Nephron (organoid): ENCODE measurements around the gene TESK2.
A peak's percentile ranks its signal among the peaks of the same experiment; 100 is the strongest.

Experiments used
- H3K27ac Mint-ChIP-seq, 3 experiments: 2 replicates each; pipeline ENCODE4 v1.8.0; 2020; ENCODE audit warnings: mixed read lengths in 3 of 3, mild to moderate bottlenecking in 2 of 3, moderate library complexity in 1 of 3
- H3K27me3 Mint-ChIP-seq: 2 replicates; pipeline ENCODE4 v1.8.0; 2021; ENCODE audit warnings: low read depth, mild to moderate bottlenecking, moderate library complexity, mixed read lengths
- H3K36me3 Mint-ChIP-seq: 2 replicates; pipeline ENCODE4 v1.8.0; 2020; ENCODE audit warnings: low read depth, mixed read lengths
- H3K4me1 Mint-ChIP-seq: 2 replicates; pipeline ENCODE4 v1.8.0; 2020; ENCODE audit warnings: mixed read lengths
- H3K4me3 Mint-ChIP-seq, 3 experiments: 2 replicates each; pipeline ENCODE4 v1.8.0; 2020; ENCODE audit warnings: mild to moderate bottlenecking in 3 of 3, mixed read lengths in 3 of 3, moderate library complexity in 2 of 3
- H3K9me3 Mint-ChIP-seq: 2 replicates; pipeline ENCODE4 v1.8.0; 2020; ENCODE audit warnings: mixed read lengths
- TF ChIP-seq, protein P1 (sequence below), 3 experiments: fragments of 200-600 bp; sonication (generic); IDR thresholded peaks; one replicate each; pipeline ENCODE4 v1.5.0; 2021; ENCODE audit warnings: antibody characterized with exemption in 3 of 3; ENCODE audit not compliant: unreplicated experiment in 3 of 3

The TESK2 gene

GRCh38 chr1:45348966-45349677 is 141.8 kb downstream of the TESK2 start:
- Mint-ChIP-seq H3K4me1 (peaks cover 13% of the 10 kb centered on the region), H3K36me3 (peaks cover 15% of the 10 kb centered on the region), H3K9me3 (no peaks in the 10 kb centered on the region), H3K27me3 (peaks cover 4% of the 10 kb centered on the region), H3K27ac (peak overlapping the region in 1 of 3 experiments; percentile 5), H3K4me3 (no peak overlapping the region)
- TF ChIP-seq, protein P1, sequence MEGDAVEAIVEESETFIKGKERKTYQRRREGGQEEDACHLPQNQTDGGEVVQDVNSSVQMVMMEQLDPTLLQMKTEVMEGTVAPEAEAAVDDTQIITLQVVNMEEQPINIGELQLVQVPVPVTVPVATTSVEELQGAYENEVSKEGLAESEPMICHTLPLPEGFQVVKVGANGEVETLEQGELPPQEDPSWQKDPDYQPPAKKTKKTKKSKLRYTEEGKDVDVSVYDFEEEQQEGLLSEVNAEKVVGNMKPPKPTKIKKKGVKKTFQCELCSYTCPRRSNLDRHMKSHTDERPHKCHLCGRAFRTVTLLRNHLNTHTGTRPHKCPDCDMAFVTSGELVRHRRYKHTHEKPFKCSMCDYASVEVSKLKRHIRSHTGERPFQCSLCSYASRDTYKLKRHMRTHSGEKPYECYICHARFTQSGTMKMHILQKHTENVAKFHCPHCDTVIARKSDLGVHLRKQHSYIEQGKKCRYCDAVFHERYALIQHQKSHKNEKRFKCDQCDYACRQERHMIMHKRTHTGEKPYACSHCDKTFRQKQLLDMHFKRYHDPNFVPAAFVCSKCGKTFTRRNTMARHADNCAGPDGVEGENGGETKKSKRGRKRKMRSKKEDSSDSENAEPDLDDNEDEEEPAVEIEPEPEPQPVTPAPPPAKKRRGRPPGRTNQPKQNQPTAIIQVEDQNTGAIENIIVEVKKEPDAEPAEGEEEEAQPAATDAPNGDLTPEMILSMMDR (IDR thresholded peaks at IDR 0.05; ENCODE audit: unreplicated experiment in 3 of 3) = no peak

DNA sequence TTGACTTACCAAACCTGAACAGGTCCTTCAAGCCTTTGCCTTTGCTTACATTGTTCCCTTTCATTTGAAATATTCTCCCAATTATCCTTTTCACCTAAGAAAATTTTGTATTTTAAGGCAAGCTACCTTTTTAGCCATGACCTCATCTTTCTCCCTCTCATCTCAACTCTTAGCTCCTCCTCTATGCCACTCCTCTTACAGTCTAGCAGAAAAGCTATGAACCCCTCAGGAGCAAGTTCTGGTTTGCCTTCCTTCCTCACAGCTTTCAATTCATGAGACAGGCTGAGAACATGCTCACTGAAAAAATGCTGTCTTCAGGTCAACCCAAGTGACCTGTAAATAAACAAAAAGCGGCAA is 142.4 kb downstream of the TESK2 start:
- Mint-ChIP-seq H3K4me1 (peaks cover 13% of the 10 kb centered on the region), H3K27ac (peak overlapping the region in 1 of 3 experiments; percentile 5), H3K9me3 (no peaks in the 10 kb centered on the region), H3K36me3 (peaks cover 20% of the 10 kb centered on the region), H3K4me3 (no peak overlapping the region), H3K27me3 (peaks cover 4% of the 10 kb centered on the region)
- TF ChIP-seq, protein P1 (IDR thresholded peaks at IDR 0.05; ENCODE audit: unreplicated experiment in 3 of 3) = no peak

- TF ChIP-seq, protein P1 (IDR thresholded peaks at IDR 0.05; ENCODE audit: unreplicated experiment in 3 of 3) = no peak
- peaks cover 4% of the 10 kb centered on the region for H3K27me3 Mint-ChIP-seq
- H3K4me3 Mint-ChIP-seq = no peak overlapping the region
- H3K9me3 Mint-ChIP-seq = no peaks in the 10 kb centered on the region
- H3K27ac Mint-ChIP-seq = no peak overlapping the region
- H3K4me1 Mint-ChIP-seq = peaks cover 13% of the 10 kb centered on the region
- H3K36me3 Mint-ChIP-seq = peaks cover 24% of the 10 kb centered on the region
Measured at GRCh38 chr1:45348020-45348419, 142.9 kb downstream of the TESK2 start.

DNA sequence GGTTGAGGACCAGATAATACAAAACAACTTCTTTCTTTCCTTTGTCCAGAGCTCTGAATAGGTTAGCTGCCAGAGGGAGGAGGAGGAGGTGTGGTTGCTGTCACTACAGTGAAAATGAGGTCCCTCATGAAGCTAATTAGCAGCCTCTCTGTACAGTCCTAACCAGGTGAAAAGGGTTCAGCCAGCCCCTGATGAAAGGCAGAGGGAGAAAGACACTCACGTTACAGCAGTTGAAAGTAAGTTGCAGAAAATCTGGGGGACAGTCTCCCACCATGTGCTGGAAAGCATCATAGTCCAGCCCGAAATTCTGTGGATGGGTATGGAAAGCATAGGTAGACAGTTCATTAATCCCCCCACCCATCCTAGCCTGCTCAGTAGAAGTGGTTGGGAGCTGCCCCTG is 144.5 kb downstream of the TESK2 start:
- Mint-ChIP-seq H3K4me3 (no peak overlapping the region), H3K9me3 (no peaks in the 10 kb centered on the region), H3K4me1 (peaks cover 19% of the 10 kb centered on the region), H3K27me3 (peaks cover 4% of the 10 kb centered on the region), H3K27ac (no peak overlapping the region), H3K36me3 (peaks cover 35% of the 10 kb centered on the region)
- TF ChIP-seq, protein P1 (IDR thresholded peaks at IDR 0.05; ENCODE audit: unreplicated experiment in 3 of 3) = no peak

- H3K27me3 Mint-ChIP-seq = peaks cover 4% of the 10 kb centered on the region
- no peak overlapping the region for H3K27ac Mint-ChIP-seq
- peaks cover 40% of the 10 kb centered on the region for H3K36me3 Mint-ChIP-seq
- TF ChIP-seq, protein P1 (IDR thresholded peaks at IDR 0.05; ENCODE audit: unreplicated experiment in 3 of 3) = no peak
- H3K4me3 Mint-ChIP-seq = peak overlapping the region in 1 of 3 experiments; percentile 25
- H3K4me1 Mint-ChIP-seq = peaks cover 25% of the 10 kb centered on the region
- H3K9me3 Mint-ChIP-seq = no peaks in the 10 kb centered on the region
Measured at GRCh38 chr1:45345014-45345413, 145.9 kb downstream of the TESK2 start.

- H3K4me1 Mint-ChIP-seq = peaks cover 28% of the 10 kb centered on the region
- H3K36me3 Mint-ChIP-seq = peaks cover 40% of the 10 kb centered on the region
- H3K27me3 Mint-ChIP-seq = peaks cover 4% of the 10 kb centered on the region
- no peak overlapping the region for H3K4me3 Mint-ChIP-seq
- H3K9me3 Mint-ChIP-seq = no peaks in the 10 kb centered on the region
- TF ChIP-seq, protein P1 (IDR thresholded peaks at IDR 0.05; ENCODE audit: unreplicated experiment in 3 of 3) = no peak
- no peak overlapping the region for H3K27ac Mint-ChIP-seq
Measured at GRCh38 chr1:45344499-45344898, 146.5 kb downstream of the TESK2 start.
